Mammary epithelial cell (primary cell): ENCODE data around the gene CEP128.

Experiments used
- CTCF ChIP-seq, 2 donors: IDR thresholded peaks in 1 of 2; conservative IDR thresholded peaks in 1 of 2; 2 replicates each; pipeline ENCODE4 v1.5.1; 2011 to 2012; ENCODE audit warnings: inconsistent platforms in 2 of 2, low read length in 2 of 2, mild to moderate bottlenecking in 2 of 2, control low read depth in 1 of 2, low read depth in 1 of 2; ENCODE audit not compliant: insufficient read depth in 1 of 2; ENCODE audit errors: extremely low read depth in 1 of 2
- EZH2 ChIP-seq: IDR thresholded peaks from 2 replicates; pipeline ENCODE4 v1.6.1; 2012; ENCODE audit warnings: low read length, inconsistent platforms, borderline replicate concordance

DNA sequence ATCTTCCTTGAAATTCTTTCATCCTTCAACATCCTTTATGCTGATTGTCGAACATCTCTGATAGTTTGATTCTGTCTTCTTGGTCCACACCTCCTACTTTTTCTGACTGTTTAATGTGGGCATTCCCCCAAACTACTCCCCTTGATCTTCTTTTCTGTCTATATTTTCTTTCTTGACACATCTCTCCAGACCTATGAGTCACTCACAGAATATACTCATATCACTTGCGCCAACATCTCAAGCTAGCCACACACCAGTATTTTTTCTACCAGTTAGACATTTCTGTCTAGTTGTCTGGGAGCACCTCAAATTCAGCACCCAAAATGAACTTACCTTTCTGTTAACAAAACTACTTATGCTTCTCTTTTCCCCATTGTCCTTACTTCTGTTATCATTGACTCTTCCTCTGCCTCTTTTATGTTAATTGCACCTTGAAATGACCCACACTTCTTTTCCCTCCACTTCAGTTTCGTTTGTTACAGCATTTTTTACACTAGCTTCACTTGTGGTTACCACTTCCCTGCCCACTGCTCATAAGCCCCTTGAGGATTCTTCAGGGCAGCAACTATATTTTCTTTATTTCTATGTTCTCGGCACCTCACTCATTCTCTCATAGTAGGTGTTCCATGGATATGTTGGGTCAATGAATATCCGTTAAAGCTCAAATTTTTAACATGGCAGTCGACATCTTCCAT, 47.3 kb upstream of the CEP128 start:
- TF ChIP-seq CTCF (conservative IDR thresholded peaks at IDR 0.05 in 1 of 2, IDR thresholded peaks at IDR 0.05 in 1 of 2; ENCODE audit: extremely low read depth in 1 of 2, insufficient read depth in 1 of 2, low read depth in 1 of 2, low read length in 2 of 2) (no peak), EZH2 (no peak)
